OCI-LY3 (cell line): ENCODE measurements around the gene RBFOX1.

Source experiments
- EZH2phosphoT487 ChIP-seq: fragments of 200-600 bp; shearing (Covaris generic); IDR thresholded peaks from 2 replicates; pipeline ENCODE4 v1.6.1; 2018; ENCODE audit warnings: antibody characterized with exemption, mixed run types, low read depth
- TF ChIP-seq, protein P1 (sequence below): fragments of 200-600, 300-600 bp; sonication (generic); IDR thresholded peaks from 2 replicates; pipeline ENCODE4 v1.5.1; 2014; ENCODE audit warnings: antibody characterized with exemption, low read length, low read depth

- TF ChIP-seq, protein P1, sequence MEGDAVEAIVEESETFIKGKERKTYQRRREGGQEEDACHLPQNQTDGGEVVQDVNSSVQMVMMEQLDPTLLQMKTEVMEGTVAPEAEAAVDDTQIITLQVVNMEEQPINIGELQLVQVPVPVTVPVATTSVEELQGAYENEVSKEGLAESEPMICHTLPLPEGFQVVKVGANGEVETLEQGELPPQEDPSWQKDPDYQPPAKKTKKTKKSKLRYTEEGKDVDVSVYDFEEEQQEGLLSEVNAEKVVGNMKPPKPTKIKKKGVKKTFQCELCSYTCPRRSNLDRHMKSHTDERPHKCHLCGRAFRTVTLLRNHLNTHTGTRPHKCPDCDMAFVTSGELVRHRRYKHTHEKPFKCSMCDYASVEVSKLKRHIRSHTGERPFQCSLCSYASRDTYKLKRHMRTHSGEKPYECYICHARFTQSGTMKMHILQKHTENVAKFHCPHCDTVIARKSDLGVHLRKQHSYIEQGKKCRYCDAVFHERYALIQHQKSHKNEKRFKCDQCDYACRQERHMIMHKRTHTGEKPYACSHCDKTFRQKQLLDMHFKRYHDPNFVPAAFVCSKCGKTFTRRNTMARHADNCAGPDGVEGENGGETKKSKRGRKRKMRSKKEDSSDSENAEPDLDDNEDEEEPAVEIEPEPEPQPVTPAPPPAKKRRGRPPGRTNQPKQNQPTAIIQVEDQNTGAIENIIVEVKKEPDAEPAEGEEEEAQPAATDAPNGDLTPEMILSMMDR: no peak
- no peak for TF ChIP-seq EZH2phosphoT487
Measured at GRCh38 chr16:7614021-7614795, 281.6 kb downstream of the RBFOX1 start.
